Suprapubic skin (tissue), 4 donors: ENCODE data around the gene MTRR. TPM values are rescaled to one million over a fixed set of nuclear protein-coding genes. Genes with fewer than 3 reads are reported as not detected.
A peak's percentile ranks its signal among the peaks of the same experiment; 100 is the strongest.

Source experiments
- DNase-seq, 2 donors: peaks; one replicate each; pipeline ENCODE4 v3.0.0-alpha.2; 2019; ENCODE audit warnings: low spot score in 2 of 2
- H3K27ac ChIP-seq: fragments of 200-600 bp; sonication (generic); one replicate; pipeline ENCODE4 v1.5.1; 2019
- H3K27me3 ChIP-seq: fragments of 200-600 bp; sonication (generic); one replicate; pipeline ENCODE4 v1.5.1; 2019
- H3K36me3 ChIP-seq: fragments of 200-600 bp; sonication (generic); one replicate; pipeline ENCODE4 v1.5.1; 2019
- H3K4me1 ChIP-seq: fragments of 200-600 bp; sonication (generic); one replicate; pipeline ENCODE4 v1.5.1; 2019
- H3K4me3 ChIP-seq: fragments of 200-600 bp; sonication (generic); one replicate; pipeline ENCODE4 v1.5.1; 2019; ENCODE audit warnings: mild to moderate bottlenecking
- H3K9me3 ChIP-seq: fragments of 200-600 bp; sonication (generic); one replicate; pipeline ENCODE4 v1.5.1; 2019
- EP300 ChIP-seq: sonication (generic); formaldehyde crosslinking; IDR thresholded peaks from one replicate; pipeline ENCODE4 v1.6.1; 2017; ENCODE audit warnings: antibody characterized with exemption
- POLR2A ChIP-seq, 2 donors: fragments of 450-650 bp; IDR thresholded peaks; one replicate each; pipeline ENCODE4 v1.6.1; 2017; ENCODE audit warnings: antibody characterized with exemption in 2 of 2, mild to moderate bottlenecking in 2 of 2, moderate library complexity in 2 of 2
- POLR2AphosphoS5 ChIP-seq, 3 donors: sonication (generic); formaldehyde crosslinking; IDR thresholded peaks; one replicate each; pipeline ENCODE4 v1.6.1; 2017; ENCODE audit warnings: antibody characterized with exemption in 3 of 3
- WGBS: methylation state at CpG from one replicate; pipeline ENCODE4 v1.1.5; 2018; 5-methylcytosine and 5-hydroxymethylcytosine counted together
- total RNA-seq, 4 donors: library from RNA; depleted of rRNA; stranded (reverse); fragments of >200 nt; gene quantifications; one replicate each; pipeline ENCODE4 v1.1.0, GENCODE V29; 2016
- TF ChIP-seq, protein P1 (sequence below), 2 donors: fragments of 200-600 bp in 1 of 2; fragments of 450-650 bp in 1 of 2; sonication (generic) in 1 of 2; IDR thresholded peaks; one replicate each; pipeline ENCODE4 v1.5.1; 2016 to 2019; ENCODE audit warnings: antibody characterized with exemption in 2 of 2, mild to moderate bottlenecking in 1 of 2, moderate library complexity in 1 of 2

MTRR gene
- total RNA-seq, 4 donors from 2014 or later = 33.5 to 51.2 (median 38.4) TPM

DNA sequence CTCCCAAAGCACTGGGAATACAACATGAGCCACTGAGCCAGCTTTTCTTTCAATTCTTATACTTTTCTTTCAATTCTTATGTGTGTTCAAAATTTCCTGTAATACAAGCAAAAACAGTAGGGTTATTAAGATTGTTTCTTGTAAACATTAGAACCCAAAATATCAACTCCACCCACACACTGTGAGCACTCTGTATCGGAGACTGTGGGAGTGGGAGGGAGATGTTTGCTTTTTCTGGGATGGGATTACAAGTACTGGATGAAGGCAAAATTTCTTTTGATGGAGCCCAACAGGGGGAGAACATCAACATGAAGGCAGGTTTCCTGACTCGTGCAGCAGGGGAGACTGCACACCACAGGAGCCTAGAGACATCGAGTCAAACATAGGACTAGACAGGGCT lies 13.3 kb upstream of the MTRR start:
- H3K27ac ChIP-seq = no peak overlapping the region
- peaks cover 19% of the 10 kb centered on the region for H3K36me3 ChIP-seq
- TF ChIP-seq POLR2AphosphoS5 (IDR thresholded peaks at IDR 0.05) (no peak), POLR2A (IDR thresholded peaks at IDR 0.05) (no peak), EP300 (no peak)
- TF ChIP-seq, protein P1, sequence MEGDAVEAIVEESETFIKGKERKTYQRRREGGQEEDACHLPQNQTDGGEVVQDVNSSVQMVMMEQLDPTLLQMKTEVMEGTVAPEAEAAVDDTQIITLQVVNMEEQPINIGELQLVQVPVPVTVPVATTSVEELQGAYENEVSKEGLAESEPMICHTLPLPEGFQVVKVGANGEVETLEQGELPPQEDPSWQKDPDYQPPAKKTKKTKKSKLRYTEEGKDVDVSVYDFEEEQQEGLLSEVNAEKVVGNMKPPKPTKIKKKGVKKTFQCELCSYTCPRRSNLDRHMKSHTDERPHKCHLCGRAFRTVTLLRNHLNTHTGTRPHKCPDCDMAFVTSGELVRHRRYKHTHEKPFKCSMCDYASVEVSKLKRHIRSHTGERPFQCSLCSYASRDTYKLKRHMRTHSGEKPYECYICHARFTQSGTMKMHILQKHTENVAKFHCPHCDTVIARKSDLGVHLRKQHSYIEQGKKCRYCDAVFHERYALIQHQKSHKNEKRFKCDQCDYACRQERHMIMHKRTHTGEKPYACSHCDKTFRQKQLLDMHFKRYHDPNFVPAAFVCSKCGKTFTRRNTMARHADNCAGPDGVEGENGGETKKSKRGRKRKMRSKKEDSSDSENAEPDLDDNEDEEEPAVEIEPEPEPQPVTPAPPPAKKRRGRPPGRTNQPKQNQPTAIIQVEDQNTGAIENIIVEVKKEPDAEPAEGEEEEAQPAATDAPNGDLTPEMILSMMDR (IDR thresholded peaks at IDR 0.05) = no peak
- no peaks in the 10 kb centered on the region for H3K9me3 ChIP-seq
- 71% methylated on average over 3 of the region's 3 CpGs for WGBS
- no peak overlapping the region for H3K4me3 ChIP-seq
- no peak for DNase-seq
- no peaks in the 10 kb centered on the region for H3K27me3 ChIP-seq
- peaks cover 9% of the 10 kb centered on the region for H3K4me1 ChIP-seq

DNA sequence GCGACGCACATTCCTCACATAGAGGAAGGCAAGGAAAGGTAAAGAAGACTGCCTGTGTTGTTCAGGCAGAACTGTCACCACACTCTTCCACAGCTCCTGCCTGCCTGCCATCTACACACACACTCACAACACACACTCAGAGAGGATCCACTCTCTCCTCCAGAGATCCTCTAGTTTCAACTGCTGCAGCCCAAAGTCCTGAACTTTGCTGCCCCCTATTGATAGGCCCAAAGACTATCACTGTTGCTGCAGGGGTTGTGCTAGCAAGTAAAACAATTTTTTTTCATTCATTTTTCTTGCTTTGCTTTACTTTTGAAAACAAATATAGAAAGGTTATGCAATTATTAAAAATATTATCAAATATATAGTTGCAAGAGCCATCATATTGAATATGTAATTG lies 12.1 kb upstream of the MTRR start:
- peaks cover 3% of the 10 kb centered on the region for H3K4me1 ChIP-seq
- TF ChIP-seq POLR2A (IDR thresholded peaks at IDR 0.05) = no peak
- TF ChIP-seq, protein P1 (IDR thresholded peaks at IDR 0.05) = peak in 1 of 2 donors; percentile 38
- H3K4me3 ChIP-seq = no peak overlapping the region
- H3K27ac ChIP-seq = no peak overlapping the region
- no peak for DNase-seq
- H3K9me3 ChIP-seq = no peaks in the 10 kb centered on the region
- WGBS = 84% methylated on average over 2 of the region's 2 CpGs
- peaks cover 30% of the 10 kb centered on the region for H3K36me3 ChIP-seq
- H3K27me3 ChIP-seq = no peaks in the 10 kb centered on the region

DNA sequence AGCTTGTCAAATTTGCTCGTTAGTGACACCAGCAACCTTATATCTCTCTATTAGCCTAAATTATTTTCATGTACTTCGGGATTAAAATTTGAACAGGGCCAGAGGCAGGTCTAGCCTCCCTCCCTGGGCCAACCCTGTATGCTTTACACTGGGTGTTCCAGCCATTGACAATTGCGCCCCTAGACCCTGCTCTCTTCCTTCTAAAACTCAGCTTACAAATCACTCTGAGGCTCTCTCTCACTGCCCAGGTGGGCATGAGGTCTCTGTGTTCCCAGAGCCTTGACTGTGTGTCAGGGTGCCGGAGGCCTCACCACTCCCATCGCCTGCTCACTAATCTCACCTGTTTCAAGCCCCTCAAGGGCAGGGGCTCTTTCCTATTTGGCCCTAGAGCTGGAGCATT lies 11.6 kb upstream of the MTRR start:
- WGBS = 79% methylated on average over 5 of the region's 5 CpGs
- Histone ChIP-seq H3K36me3 (peaks cover 35% of the 10 kb centered on the region), H3K27me3 (no peaks in the 10 kb centered on the region), H3K4me3 (no peak overlapping the region), H3K27ac (no peak overlapping the region), H3K9me3 (no peaks in the 10 kb centered on the region), H3K4me1 (peaks cover under 1% of the 10 kb centered on the region)
- DNase-seq = no peak
- TF ChIP-seq, protein P1 (IDR thresholded peaks at IDR 0.05) = no peak
- TF ChIP-seq EP300 (no peak), POLR2A (IDR thresholded peaks at IDR 0.05) (no peak), POLR2AphosphoS5 (IDR thresholded peaks at IDR 0.05) (no peak)

DNA sequence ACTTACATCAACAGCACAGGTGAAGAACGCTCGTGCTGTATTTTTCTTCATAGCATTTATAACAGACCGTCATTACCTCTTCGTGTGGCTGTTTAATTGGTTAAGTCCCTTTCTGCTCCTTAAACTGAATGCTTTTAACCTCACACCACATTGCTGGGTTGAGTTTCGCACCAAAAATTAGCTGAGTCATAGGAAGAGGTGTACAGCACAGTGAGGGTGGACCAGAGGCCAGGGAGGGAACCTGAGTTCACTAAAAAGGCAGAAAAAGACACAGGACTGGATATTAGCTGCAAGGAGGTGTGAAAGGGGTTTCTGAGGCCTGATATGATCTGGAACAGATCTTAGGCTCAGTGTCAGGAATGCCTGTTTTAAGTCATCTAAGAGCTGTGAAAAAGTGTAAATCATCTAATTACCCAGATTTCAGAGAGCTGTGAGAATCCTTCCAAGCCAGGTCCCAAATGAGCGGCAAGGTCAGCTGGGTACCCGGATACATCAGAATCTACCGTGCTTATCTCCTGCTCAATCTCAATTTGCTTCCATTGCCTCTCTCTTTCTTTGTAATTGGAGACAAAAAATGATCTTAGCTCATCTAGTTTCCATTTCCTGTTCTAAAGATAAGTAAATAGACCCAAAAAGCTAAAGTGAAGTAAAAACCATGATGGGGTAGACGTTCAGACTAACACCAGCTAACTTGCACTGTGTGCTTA lies 10.9 kb upstream of the MTRR start:
- DNase-seq = no peak
- Histone ChIP-seq H3K4me3 (no peak overlapping the region), H3K27ac (no peak overlapping the region), H3K9me3 (no peaks in the 10 kb centered on the region), H3K4me1 (no peaks in the 10 kb centered on the region), H3K36me3 (peaks cover 37% of the 10 kb centered on the region), H3K27me3 (no peaks in the 10 kb centered on the region)
- no peak for TF ChIP-seq POLR2A (IDR thresholded peaks at IDR 0.05)
- TF ChIP-seq EP300 = no peak
- TF ChIP-seq, protein P1 (IDR thresholded peaks at IDR 0.05) = no peak
- TF ChIP-seq POLR2AphosphoS5 (IDR thresholded peaks at IDR 0.05) = no peak
- 72% methylated on average over 9 of the region's 9 CpGs for WGBS

DNA sequence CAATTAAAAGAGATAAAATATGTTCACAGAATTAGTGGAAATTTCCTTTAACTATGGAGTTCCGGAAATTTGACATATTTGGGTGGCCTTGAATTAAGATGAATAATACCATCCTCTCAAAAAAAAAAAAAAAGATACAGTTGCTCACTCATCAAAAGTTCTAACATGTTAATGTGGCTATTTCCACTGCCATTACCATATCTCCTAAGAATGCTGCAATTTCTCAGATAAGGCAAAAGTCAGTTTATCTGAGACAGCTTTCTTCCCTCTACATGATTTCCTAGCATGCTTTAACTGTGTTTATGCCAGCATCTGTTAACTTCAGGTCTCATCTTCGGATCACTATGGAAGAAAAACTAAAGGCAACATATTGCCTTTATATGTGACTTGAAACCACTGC lies 2.8 kb upstream of the MTRR start:
- Histone ChIP-seq H3K4me1 (peaks cover 29% of the 10 kb centered on the region), H3K4me3 (no peak overlapping the region), H3K27me3 (no peaks in the 10 kb centered on the region), H3K27ac (no peak overlapping the region), H3K36me3 (peaks cover 25% of the 10 kb centered on the region), H3K9me3 (no peaks in the 10 kb centered on the region)
- WGBS = 87% methylated on average over 2 of the region's 2 CpGs
- DNase-seq = no peak
- no peak for TF ChIP-seq POLR2A (IDR thresholded peaks at IDR 0.05)
- TF ChIP-seq, protein P1 (IDR thresholded peaks at IDR 0.05) = no peak
- TF ChIP-seq EP300 = no peak
- no peak for TF ChIP-seq POLR2AphosphoS5 (IDR thresholded peaks at IDR 0.05)
